Right lobe of liver (tissue), 4 donors: Measurements from ENCODE around the gene HOXA9.

ENCODE experiments used
- POLR2A ChIP-seq: fragments of 450-650 bp; IDR thresholded peaks from one replicate; pipeline ENCODE4 v1.6.1; 2017; ENCODE audit warnings: antibody characterized with exemption, mild to moderate bottlenecking
- TF ChIP-seq, protein P1 (sequence below), 4 donors: fragments of 200-600 bp in 3 of 4; fragments of 450-650 bp in 1 of 4; IDR thresholded peaks; one replicate each; pipeline versions ENCODE4 v1.5.1 to v1.8.0; 2016 to 2022; ENCODE audit warnings: antibody characterized with exemption in 4 of 4, mild to moderate bottlenecking in 2 of 4
- donor health status: DM: no; HTN: no; CAD: no.
- donor health status: DM: no; HTN: no; CAD: no.
- donor health status: DM: no; HTN: yes; CAD: no.

GRCh38 chr7:27198871-27199801, 33.8 kb upstream of the HOXA9 start:
- no peak for TF ChIP-seq POLR2A
- TF ChIP-seq, protein P1, sequence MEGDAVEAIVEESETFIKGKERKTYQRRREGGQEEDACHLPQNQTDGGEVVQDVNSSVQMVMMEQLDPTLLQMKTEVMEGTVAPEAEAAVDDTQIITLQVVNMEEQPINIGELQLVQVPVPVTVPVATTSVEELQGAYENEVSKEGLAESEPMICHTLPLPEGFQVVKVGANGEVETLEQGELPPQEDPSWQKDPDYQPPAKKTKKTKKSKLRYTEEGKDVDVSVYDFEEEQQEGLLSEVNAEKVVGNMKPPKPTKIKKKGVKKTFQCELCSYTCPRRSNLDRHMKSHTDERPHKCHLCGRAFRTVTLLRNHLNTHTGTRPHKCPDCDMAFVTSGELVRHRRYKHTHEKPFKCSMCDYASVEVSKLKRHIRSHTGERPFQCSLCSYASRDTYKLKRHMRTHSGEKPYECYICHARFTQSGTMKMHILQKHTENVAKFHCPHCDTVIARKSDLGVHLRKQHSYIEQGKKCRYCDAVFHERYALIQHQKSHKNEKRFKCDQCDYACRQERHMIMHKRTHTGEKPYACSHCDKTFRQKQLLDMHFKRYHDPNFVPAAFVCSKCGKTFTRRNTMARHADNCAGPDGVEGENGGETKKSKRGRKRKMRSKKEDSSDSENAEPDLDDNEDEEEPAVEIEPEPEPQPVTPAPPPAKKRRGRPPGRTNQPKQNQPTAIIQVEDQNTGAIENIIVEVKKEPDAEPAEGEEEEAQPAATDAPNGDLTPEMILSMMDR (IDR thresholded peaks at IDR 0.05): no peak
